Measurements from ENCODE around the gene ARHGDIA.

The ARHGDIA gene

DNA sequence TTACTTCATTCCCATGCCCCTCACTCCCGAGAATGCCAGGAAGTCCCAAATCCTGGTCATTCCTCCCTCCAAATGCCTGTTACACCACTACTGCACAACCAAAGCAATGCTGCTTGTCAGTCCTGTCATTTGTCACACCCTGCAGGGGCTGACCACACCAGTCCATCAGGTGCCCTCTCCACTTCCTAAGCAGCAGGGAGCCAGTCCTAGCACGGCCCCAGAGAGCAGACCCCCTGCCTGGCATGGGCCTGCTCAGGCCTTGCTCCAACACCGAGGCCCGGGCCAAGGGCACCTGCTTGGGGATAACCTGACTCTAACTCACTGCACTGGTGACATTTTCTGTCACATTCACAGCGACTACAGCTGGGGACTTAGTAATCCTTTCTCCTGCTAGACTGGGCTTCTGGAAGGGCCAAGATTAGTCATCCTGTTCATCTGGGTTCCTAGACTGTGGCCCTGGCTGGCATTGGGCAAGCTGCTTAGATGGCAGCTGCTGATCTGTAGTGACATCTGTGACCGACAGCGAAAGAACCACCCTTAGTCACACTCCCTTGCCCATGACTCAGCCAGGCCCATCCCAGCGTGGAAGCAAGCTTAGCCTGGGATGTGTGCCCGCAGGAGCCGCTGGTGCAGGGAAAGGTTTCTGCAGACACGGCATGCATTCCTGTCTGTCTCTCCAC is 14.9 kb upstream of the ARHGDIA start:
- DNase-seq, result no peak

DNA sequence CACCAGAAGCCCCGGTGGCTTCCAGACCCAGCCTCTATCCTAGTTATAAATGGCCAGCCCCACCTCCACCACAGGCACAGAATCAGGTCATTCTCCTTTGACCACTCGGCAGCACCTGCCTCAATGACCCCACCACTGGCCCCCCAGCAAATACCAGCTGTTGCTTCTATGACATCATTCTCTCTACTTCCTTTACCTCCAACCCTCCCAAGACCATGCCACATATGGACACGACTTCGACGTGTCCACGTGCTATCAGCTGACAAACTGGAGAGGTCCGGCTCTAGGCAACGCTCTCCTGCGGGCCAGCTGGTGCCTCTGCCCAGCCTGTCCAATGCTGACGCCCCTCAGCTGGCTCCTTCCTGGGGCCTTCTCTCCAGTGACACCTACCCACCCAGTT is 14.3 kb upstream of the ARHGDIA start:
- no peak for DNase-seq

DNA sequence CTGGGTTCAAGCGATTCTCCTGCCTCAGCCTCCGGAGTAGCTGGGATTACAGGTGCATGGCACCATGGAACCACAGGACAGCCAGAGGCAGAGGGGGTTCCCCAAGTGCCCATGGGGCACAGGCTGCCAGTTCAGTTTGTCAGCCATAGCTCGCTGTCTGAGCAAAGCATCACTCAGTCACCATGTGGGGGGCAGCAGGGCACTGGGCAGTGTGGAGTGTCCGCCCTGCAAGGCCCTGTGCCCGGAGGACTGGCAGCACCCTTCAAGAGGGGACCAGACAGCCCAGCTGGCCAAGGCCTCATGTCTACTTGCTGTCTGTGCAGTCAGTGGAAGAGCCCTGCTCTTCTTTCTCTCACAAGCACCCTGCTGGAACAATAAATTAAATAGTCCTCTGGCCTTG is 13.8 kb upstream of the ARHGDIA start:
- no peak for DNase-seq

DNA sequence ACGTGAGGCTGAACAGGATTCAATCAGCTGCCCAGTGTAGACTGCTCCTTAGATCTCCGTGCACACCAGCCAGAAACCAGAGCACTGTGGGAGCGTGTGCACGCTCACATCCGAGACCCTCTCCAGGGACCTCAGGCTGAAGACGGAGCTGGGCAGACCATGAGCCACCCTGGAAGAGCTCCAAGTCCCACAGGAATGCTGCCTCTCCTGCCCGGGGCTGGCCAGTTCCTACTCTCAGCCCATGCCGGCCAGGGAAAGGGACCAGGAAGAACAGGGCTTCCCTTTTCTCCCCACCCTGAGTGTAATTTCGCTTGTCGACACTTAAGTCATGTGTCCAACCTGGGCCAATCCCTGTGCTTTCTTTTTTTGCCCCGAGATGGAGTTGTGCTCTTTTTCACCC is 13.4 kb upstream of the ARHGDIA start:
- no peak for DNase-seq

DNA sequence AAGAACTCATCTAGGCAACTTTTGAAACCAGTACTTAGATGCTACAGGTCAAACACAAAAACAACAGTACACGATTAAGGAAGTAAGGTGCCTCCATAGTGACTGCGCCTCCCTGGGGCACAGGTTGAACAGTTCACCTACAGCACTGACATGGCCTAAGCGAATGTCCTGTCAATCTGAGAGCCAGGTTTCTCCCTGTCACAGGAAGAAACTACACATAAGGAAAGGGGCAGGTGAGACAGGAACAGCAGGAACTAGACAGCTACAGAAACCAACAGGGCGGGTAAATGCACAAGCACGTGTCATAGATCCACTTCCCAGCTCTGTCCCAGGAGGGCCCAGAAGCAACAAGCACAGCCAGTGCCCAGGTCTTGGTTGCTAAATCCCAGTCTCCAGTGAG is 8.0 kb upstream of the ARHGDIA start:
- DNase-seq, result no peak

DNA sequence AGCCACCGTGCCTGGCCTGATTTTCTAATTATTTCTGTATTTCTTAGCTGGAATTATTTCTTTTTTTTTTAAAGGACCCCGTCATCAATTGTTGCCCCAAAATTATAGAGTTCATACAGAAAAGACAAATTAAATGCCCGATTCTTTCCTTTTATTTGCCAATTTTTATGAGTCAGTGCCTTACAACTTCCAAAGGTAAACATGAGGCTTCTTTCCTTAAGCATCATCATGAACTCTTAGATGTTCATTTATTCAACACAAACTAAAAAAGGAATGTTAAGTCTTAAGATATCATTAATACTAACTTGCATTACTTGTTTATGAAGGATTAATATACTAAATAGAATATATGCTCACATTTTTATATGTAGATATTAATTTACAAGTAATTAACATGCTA is 7.2 kb upstream of the ARHGDIA start:
- no peak for DNase-seq

DNA sequence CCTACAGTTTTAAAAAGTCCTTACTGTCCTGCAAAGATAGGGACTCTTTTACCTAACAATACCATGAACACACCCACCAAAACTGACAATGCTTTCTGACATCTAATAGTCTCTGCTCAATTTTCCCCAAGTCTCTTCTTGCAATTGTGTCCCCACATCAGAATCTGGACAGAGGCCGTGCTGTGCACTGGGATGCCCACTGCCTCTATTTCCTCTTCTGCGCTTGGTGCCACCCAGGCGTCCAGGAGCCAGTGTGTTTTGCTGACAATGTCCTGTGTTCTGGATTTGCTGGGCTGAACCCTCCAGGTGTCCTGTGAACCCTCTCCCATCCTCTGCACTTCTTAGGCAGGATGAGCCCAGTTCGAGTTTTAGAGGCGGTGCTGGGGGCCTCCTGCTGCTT is 6.4 kb upstream of the ARHGDIA start:
- no peak for DNase-seq

DNA sequence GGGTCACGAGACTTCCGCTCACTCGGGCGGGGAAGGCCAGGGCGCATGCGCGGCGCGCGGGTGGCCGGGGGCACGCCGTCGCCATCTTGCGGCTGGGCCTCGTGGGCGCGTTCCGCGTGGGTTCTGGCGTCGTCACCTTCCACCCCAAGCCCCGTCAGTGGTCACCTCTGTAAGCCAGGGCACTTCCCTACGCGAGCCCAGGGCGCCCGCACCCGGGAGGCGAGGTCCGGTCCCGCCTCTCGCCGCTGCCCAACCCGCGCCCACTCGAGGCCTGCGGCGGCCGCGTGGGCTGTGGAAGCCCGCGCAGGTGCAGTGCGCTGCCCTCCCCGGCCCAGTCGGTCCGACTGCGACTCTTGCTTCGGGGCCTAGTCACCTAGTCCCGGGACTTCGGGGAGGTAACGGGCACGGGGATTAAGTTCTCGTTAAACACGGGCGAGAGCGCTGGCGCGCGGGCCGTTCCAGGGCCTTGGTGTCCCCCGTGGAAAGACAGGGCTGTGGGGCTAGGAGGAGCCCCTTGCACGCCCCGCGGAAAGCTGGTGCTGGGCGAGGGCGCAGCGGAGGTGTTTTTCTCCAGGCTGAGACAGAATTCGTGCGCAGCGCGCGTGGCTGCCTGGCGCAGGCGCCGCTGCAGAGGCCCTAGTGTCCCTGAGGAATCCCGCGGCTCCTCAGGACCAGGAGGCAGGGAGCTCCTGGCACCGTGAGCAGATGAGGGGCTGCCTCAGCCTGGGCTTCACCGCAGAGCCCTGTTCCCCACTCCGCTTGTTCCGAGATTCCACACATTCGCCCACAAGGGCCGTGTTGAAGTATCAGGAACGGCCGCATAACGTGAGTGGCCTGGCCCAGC is 472 bp upstream of the ARHGDIA start:
- DNase-seq, result peak; percentile 95 to 96

DNA sequence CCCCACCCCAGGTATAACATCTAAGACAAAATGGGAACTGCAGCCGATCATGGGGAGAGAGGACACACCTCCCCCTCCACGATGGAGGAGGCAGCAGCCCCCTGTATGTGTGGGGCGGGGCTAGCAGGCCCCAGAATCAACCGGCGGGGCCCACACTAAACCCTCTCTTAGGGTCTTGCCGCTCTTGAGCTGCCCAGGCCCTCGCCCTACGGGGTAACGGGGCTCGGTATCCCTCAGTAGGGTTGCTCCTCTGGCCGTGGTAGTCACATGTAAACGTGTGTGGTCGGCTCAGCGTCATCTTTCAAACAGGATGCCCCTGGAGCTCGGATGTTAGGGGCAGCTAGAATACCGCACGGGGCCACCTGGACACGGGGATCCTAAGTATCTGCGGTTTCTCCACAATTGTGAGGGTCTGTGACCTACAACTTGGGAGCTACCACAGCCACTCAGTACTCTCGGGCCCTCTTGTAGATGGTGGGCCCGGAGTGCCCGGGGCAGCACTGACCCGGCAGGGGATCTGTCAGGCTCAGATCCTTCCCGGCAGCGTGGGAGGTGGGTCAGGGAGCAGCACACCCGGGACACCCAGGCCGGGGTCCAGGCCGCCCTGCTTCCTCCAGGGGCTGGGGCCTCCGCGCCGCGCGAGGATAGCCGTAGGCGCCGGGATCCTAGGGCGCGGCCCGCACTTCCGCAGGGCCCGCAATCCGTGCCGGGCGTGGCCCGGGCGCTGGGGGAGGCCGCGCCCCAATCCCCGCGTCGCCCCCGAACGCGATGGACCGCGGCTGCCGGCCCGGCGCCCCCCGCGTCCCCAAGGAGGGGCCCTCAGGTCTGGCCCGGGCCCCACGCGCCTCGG is 781 bp downstream of the ARHGDIA start:
- DNase-seq, result peak; percentile 42 to 52

DNA sequence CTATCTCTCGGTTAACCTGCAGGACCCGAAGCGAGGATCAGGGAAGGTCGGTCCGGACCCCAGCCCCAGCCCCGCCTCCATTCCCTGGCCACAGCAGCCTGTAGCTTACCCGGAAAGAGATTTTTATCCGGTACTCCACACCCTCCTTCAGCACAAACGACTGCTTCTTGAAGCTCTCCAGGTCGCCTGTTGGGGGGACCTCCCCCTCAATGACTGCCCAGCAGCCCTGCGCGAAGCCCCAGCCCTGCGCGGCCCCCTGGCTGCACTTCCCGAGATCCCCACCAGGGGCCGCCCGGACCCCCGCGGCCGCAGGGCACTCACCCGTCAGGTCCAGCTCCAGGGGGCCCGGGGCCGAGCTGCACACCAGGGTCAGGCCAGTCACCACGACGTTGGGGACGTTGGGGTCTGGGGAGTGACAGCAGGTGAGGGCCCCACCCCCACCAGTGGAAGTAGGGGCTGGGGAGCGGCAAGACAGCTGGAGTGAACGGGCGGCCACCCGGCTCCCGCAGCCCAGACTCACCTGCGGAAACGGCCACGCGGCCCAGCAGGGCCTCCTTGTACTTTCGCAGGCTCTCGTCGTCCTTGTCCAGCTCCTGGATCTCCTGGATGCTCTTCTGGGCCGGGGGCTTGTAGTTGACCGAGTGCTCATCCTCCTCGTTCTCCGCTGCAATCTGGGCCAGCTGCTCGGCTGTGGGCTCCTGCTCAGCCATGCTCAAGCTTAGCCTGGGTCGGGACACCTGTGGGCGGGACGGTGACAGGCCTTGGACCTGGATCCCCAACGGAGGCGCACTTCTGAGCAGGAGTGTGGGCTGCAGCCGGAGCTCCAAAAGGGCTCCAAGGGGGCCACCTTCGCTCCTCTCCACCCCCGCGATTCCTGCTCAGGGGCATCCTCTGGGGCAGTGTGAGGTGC is 1.7 kb downstream of the ARHGDIA start:
- DNase-seq, result peak; percentile 30 to 35

DNA sequence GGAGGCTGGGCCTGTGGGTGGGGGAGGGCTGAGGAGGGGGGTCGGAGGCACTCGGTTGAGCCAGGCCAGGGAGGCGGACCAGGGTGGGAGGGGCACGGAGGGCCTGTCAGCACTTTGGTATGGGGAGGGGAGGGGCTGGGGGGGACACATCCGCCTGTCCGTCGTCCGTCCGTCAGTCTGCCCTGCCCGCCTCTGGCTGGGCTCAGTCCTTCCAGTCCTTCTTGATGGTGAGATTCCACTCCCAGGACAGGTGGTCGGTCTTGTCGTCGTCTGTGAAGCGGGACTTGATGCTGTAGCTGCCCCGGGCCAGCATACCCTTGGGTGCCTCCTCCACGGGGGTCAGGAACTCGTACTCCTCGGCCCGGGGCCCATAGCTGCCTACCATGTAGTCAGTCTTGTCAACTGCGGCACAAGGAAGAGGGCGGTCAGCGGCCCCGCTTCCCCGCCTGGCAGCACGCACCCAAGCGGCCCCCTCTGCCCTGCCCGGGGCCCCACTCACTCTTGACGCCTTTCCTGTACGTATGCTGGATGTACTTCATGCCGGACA is 2.4 kb downstream of the ARHGDIA start:
- DNase-seq, result no peak

DNA sequence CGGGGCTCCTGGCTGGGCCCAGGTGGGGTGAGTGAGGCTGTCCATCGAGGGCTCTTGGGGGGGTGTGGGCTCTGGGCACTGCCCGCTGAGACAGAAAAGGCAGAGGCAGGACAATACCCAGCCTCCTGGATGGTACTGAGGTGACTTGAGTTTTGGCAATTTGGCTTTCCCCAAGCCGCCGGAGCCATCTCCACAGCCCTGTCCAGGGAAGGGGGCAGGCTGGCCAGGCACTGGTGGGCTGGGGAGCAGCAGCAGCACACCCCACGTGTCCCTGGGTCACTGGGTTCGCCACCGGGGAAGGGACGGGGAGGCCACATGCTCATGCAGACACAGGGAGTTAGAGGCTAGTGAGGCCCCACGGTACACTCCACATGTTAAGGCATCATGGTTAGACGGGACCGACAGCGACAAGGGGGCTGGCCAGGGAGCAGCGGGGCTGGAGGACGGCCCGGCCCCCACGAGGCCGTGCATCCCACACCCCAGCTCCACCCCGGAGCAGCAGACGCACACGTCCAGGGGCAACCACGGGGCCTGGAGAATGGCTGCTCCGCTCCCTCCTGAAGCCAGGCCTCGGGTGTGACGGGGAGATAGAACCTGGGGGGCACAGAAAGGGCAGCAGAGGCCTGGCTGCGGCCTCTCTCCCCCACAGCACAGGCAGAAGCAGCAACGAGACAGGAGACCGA is 3.0 kb downstream of the ARHGDIA start:
- no peak for DNase-seq

DNA sequence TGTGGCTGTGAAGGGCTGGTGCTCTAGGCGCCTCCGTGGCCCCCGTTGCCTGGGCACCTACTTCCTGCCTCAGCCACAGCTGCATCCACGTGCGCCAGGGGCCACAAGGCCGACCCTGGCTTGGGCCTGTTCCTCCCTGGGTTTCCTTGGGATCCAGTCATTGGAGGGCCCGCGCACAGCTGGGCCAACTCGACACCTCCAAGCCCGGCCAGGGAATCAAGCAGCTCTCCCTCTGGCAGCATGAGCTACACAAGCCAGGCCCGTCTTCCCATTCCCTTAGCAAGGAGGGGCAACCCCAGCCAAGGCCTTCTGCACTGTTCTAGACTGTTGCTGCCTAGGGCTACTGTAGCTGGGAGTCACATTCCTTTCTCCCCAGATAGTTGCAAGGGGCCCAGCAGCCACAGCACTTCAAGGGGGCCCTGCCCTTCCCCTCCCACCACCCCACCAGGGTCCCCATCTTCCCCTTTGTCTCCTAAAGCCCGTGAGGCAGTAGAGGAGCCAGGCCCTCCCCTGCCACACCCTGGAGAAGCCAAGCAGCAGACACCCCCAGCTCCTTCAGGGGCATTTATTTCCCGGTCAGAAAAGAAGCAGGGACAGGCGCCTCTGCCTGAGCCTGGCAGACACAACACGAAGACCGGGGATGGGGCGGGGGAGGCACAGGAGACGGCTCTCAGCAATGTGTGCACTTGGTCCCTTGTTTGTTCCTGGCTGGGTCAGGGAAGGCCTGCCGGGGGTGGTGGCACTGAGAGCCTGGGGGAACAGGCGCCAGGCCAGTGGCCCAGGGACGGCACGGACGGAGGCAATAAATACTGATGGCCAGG is 3.8 kb downstream of the ARHGDIA start:
- no peak for DNase-seq

DNA sequence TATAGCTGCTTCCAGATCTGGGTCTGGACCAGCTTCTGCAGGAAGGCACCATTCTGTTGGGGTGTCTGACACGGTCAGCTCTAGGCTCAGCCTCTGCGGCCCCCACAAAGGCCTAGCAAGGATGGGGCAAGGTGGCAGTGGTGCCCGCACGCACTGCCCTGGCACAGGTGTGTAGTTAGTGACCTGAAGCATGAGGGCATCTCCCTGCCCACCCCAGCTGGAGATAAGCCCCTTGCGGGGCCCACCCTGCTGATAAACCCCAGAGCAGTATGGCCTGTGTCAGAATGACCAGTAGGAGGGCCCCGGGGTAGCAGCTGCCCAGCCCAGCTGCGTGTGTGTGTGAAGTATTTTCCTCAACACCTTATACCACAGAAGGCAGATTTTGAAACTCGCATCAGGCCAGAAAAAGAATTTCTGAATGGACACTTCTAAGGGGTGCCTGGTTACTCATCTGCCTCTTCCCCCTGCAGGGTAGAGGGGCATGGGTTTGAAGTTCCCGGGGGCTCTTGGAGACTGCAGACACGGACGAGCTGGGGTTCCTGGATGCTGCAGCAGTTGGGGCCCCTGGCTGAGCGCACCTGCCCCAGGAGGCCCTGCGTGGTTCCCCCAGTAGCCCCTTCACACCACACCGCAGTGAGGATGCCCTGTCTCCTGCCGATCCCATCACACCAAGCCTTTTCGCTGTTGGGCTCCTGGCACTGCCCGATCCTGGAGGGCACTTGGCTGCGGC is 4.5 kb downstream of the ARHGDIA start:
- peak in 1 of 2 donors; percentile 38 for DNase-seq

DNA sequence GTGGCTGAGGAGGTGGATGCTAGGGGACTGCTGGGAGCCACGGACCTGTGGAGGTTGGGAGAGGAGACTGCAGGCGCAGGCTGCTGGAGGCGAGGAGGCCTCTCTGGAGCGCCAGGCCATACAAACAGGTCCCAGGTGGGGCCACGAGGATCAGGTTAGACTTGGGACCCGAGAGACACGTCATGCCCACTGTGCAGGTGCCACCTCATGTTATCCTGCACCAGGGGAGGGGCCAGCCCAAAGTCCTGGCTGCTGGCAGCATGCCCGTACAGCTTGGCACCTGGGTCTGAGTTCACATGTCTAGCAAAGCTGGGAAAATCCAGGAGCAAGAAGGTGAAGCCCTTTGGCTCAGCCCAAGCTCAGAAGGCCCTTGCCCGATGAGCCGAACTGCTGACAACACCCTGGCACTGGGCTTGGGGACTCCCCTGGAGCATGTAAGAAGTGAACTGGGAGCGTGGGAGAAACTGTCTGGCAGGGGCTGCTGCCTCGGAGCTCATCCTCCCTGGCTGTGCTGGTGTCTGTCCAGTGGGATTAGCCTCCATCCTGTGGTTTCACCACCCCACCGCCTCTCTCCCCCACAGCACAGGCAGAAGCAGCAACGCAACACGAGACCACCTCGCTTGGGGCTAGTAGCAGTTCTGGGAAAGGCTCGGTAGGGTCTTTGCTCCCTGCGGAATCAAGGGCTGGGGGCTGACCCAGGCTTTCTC is 5.3 kb downstream of the ARHGDIA start:
- DNase-seq, result no peak

DNA sequence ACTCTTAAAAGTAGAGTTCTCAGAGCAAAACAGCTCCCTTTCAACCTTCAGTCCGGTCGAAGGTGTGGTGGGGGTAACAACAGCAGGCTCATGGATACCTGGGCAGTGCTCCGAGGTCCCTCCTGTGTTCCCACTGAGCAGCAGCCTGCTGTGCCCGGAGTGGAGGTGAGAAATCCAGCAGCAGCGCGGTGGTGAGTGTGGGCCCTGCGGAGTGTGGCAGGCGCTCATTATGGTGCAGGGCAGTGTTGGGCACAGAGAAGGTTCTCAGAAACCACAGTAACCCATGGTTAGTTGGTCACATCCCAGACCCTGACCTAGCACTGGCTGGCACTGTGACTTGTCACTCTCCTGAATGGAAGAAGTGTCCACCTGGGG is 5.8 kb downstream of the ARHGDIA start:
- DNase-seq, result no peak

DNA sequence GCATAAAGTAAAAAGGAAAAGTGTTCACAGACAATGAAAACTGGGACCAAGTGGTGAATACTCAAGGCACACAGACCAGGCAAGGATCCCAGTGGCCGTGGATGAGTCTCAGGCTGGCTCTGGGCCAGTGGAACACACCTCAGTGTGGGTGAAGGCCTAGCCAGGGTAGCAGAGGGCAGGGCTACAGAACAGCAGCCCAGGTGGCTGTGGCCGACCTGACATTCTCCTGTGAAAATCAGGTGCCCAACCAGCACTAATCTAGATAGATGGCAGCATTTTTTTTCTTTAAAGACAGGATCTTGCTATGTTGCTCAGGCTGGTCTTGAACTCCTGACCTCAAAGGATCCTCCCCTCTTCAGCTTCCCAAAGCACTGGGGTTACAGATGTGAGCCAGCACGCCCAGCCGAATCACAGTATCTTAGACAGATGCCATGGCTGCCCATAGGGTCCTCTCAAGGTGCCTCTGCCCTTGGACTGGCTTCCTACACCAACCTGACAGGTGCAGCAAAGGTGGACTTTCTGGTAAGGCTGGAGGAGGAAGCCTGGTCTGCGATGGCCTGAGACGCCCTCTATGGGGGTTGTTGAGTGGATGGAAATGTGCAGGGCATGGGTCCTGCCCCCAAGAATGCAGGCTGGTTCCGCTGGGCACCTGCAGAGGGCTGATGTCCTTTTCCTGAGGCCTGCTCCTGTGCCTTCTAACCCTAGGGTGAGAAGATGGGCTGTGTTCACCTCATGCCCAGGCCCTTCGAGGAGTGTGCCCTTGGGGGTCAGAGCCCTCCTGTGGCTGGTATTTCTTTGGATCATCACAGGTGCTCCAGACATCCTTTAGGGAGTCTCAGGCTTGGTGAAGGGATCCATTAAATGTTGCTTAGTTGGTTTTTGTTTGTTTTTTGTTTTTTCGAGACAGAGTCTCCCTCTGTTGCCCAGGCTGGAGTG is 7.0 kb downstream of the ARHGDIA start:
- no peak for DNase-seq

DNA sequence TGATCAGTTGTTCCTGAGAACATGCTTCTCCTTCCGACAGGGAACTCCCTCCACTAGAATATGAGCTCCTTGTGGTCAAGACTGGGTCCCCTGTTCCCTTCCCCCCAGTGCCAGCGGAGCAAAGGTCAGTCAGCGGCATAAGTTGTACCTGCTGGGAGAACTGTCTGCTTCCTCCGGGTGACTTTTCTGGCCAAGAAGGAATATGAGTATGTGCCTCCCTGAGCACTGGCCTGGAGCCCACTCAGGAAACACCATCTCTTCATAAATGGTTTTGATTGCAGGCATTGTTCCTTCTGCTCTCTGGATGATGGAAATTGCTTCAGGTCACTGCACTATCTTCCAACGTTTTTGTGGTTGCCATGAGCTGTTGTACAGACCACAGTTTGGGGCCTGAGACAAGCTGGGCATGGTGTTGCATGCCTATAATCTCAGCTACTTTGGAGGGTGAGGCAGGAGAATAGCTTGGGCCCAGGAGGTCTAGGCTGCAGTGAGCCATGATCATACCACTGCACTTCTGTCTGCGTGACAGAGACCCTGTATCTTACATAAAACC is 7.9 kb downstream of the ARHGDIA start:
- no peak for DNase-seq
